MV-4-11 (cell line): ENCODE data around the gene VIL1.

Experiments used
- DNase-seq: peaks from one replicate; lab custom pipeline; 2025; lab: John Stamatoyannopoulos, UW

Gene VIL1

GRCh38 chr2:218444692-218445357 is 25.9 kb downstream of the VIL1 start:
- DNase-seq = no peak

GRCh38 chr2:218445602-218446001 is 26.7 kb downstream of the VIL1 start:
- DNase-seq = no peak

GRCh38 chr2:218446547-218446946 is 27.6 kb downstream of the VIL1 start:
- no peak for DNase-seq

GRCh38 chr2:218447072-218447471 is 28.1 kb downstream of the VIL1 start:
- DNase-seq = no peak

- DNase-seq = no peak
Measured at GRCh38 chr2:218448934-218449333, 30.0 kb downstream of the VIL1 start.

- DNase-seq = no peak
Measured at GRCh38 chr2:218452079-218452478, 33.2 kb downstream of the VIL1 start.

DNA sequence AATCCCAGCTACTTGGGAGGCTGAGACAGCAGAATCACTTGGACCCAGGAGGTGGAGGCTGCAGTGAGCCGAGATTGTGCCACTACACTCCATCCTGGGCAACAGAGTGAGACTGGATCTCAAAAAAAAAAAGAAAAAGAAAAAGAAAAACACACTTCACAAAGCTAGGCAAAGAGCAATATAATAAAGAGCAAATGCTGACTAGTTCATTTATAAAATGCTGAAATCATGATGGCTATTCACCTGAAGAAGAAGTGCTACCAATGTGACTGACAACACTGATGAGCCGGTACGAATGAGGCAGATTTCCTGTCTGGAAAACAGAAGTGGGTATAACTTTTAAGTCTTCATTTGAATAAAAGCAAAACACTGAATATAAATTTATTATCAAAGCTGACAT is 37.9 kb downstream of the VIL1 start:
- no peak for DNase-seq

DNA sequence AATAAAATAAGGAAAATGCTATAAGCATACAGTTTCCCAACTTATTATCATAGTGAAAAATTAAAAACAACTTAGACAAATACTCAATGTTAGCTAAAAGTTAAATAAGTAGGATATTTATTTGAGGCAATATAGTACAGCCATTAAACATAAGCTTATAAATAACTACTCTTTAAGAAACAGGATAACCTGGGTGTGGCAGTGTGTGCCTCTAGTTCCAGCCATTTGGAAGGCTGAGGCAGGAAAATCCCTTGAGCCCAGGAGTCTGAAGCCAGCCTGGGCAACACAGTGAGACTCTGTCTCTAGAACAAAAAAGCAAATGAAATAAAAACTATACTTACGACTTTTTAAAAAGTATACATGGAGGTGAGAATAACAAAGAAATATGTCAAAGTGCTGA is 39.7 kb downstream of the VIL1 start:
- DNase-seq = no peak

DNA sequence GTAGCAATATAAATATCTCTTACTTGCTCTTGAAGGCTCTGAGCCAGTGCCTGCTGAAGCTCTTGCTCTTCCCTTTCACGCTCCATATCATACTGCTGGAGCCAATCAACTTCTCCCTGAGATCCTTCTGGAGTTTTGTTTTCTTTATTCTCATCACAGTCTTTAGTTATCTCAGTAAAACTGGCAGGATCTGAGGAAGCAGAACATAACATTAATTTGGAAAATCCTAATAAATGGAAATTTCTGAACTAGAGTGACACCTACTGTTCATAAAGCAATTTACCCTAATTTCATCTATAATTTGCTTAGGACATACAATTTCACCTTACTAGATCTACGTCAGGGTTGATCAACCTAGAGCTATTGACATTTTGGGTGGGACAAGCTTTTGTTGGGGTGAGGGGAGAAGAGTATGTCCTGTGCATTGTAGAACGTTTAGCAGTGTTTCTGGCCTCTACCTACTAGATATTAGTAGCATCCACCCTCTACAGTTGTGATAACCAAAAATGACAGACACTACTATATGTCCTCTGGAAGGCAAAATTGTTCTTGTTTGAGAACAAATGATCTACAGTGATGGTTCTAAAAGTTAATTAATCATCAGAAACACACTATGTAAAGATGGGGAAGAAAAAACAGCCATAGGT is 47.2 kb downstream of the VIL1 start:
- no peak for DNase-seq

DNA sequence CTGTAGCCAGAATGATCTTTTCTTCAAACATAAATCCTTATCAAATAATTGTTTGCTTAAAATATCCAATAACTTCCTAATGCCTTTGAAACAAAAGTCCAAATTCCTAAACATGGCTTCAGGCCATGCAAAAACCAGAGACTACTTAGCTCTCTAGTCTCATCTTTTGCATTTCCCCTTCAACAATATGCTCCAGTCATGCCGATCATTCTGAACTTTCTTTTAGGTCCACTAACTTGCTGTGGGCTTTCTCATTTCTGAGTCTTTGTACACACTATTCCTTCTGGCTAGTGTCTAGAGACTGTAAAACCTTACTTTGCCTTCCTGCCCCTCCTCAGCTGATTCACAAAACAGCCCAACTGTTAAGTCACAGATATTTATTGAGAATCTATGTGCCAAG is 51.5 kb downstream of the VIL1 start:
- no peak for DNase-seq

DNA sequence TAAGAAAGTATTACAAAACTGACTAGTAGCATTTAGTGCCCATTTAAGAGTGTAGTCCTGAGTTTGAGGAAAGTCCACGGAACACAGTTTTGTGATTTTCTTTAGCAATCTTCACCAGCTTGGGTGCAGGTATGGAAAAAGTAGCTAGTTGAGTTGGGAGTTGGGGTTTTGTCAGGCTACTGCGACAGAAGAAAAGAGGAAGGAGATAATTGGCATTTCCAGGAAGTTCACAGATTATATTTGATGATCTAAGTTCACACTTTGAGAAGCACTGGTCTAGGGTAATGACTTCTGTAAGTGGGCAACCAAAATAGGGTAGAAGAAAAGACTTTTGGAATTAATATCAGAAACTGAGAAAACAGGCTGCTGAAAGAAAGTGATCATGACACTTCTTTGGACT is 52.1 kb downstream of the VIL1 start:
- peak; percentile 50 for DNase-seq

DNA sequence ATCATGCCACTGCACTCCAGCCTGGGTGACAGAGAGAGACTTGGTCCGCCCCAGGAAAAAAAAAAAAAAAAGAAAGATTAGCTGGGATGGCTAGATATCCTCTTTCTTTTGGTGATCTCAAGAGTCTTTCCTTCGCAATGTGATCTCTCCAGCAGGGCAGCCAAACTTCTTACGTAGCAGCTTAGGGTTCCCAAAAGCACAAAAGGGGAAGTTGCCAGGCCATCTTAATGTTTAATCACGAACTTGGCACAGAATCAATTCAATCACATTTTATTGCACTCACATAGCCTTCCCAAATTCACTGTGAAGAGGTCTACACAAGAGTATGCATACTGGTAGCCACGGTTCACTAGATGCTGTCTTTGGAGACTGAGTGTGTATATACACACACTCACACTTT is 53.1 kb downstream of the VIL1 start:
- peak; percentile 68 for DNase-seq

DNA sequence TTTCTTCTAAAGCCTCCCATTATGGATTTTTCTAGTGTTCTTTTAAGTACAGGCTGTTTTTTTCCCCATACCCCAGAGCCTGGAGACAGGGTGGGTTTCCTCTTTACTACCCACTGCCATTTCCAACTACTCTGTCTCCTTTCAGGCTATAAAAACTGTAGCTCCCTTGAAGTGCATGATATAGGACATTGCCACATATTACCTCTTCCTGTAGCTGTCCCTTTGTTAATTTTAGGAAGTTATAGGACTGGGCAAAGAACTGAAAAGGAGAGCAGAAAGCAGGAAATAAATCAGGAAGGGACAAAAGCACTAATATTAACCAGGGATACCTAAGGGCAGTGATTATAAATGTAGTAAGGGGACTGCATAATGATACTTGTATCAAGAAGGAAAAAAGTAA is 54.1 kb downstream of the VIL1 start:
- no peak for DNase-seq

DNA sequence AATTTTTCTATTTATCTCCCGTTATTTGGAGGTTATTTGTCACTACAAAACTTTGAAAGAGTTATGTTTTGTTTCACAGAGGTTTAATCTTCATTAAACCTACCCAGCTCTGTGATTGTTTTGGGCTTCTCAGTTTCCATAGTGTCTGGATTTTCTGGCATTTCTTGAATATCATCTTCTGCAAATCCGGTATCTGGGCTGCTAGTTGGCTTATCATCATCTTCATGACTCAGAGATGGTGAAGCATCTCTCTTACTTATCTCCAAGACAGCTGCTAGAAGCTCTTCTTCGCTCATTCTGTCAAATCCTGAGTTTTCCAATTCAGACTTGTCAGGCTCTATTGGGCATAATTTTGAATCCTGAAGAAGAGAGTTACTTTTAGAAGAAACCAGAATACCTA is 55.6 kb downstream of the VIL1 start:
- no peak for DNase-seq

DNA sequence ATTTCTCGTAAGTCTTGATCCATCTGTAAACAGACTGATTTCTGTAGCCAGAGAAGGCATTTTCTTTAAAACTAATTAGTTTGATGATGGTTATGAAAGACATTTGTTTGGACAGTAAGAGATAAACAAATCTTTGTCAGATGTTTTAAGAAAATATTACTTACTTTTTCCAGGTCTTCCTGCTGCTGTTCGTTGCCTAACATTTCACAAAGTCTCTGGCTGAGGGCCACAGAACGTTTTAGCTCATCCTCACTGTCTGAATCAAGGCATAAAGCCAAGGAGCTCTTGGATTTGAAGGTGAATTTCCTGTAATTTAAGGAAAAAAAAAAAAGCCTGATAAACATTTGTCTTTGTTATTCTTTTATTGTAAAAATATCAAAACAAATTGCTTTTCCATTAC is 57.8 kb downstream of the VIL1 start:
- DNase-seq = no peak

DNA sequence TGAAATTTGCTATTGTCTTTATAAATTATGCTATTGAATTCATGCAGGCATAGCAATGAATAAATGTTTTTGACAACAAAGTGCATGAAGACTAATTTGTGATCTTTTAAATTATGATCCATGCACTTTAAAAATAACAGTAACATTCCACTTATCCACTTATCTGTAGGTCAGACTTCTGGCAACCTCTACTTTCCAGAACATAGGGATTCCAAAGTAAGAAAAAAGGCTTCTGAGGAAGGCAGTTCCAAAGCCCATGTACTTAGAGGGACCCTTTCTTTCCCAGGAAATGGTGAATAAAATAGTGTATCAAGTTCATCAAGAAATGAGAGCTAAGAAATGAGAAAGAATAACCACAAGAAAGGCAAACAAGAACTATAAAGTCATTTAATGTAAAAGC is 58.3 kb downstream of the VIL1 start:
- no peak for DNase-seq

GRCh38 chr2:218478544-218478943 is 59.6 kb downstream of the VIL1 start:
- DNase-seq = no peak

- DNase-seq = no peak
Measured at GRCh38 chr2:218479595-218479994, 60.7 kb downstream of the VIL1 start.

- DNase-seq = no peak
Measured at GRCh38 chr2:218482651-218483050, 63.7 kb downstream of the VIL1 start.

GRCh38 chr2:218485986-218486667 is 67.2 kb downstream of the VIL1 start:
- no peak for DNase-seq

DNA sequence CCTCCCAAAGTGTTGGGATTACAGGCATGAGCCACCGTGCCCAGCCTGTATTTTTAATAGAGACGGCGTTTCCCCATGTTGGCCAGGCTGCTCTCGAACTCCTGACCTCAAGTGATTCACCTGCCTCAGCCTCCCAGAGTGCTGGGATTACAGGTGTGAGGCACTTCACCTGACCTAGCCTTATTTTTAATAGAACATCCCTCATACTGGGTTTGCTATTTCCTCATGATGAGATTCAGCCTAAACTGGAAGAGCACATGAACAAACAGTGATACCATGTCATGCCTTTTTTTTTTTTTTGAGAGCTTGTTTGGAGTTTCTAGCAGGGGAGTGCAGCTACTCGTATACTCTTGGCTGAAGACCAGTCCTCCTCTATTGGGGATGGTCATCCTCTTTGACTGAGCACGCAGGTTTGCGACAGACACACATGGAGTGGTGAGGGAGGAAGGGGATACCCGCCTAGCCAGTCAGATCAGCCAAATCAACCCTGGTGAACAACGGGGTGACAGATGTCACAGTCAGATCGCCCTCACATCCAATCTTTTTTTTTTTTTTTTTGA is 81.7 kb downstream of the VIL1 start:
- no peak for DNase-seq

DNA sequence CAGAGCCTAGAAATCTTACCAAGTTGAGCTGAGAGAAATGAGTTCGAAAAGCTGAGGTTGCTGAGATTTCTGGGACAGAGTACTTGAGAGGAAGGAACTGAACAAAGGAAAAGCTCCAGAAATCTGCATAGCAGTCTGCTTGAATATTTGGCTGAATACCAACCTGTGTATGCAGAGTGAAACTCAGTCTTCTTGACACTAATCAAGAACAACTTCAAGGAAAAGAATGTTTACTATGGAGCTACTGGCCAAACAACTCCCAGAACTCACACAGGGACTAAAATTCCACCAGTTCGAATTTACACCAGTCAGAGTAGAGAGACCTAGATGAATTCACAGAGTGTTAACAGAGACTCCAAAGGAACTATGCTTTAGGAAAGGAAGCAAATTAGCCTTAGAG is 82.7 kb downstream of the VIL1 start:
- no peak for DNase-seq
